Breast epithelium (tissue), 3 donors: ENCODE data around the gene ANKRD31.

Experiments used
- CTCF ChIP-seq, 3 donors: fragments of 450-650 bp; IDR thresholded peaks; one replicate each; pipeline ENCODE4 v1.5.1; 2016 to 2017; ENCODE audit warnings: antibody characterized with exemption in 3 of 3, mild to moderate bottlenecking in 3 of 3, moderate library complexity in 3 of 3
- POLR2A ChIP-seq: fragments of 450-650 bp; IDR thresholded peaks from one replicate; pipeline ENCODE4 v1.6.1; 2016; ENCODE audit warnings: antibody characterized with exemption, mild to moderate bottlenecking, moderate library complexity

- TF ChIP-seq CTCF (IDR thresholded peaks at IDR 0.05) (no peak), POLR2A (no peak)
Measured at GRCh38 chr5:75067434-75067833, 169.2 kb downstream of the ANKRD31 start.
